CD4-positive, alpha-beta memory T cell (primary cell): ENCODE measurements around the gene PTPN4. TPM values are rescaled to one million over a fixed set of nuclear protein-coding genes. Genes with fewer than 3 reads are reported as not detected.

Experiments
- CTCF ChIA-PET: fragments of 350-600 bp; sonication (Branson Sonifier 250); formaldehyde crosslinking; loops from one replicate; lab custom pipeline; 2021; ENCODE audit warnings: inconsistent platforms; ENCODE audit not compliant: partially characterized antibody; lab: Charles Lee
- POLR2A ChIA-PET: fragments of 350-600 bp; sonication (Branson Sonifier 250); formaldehyde crosslinking; loops from one replicate; lab custom pipeline; 2021; ENCODE audit not compliant: partially characterized antibody; lab: Charles Lee
- DNase-seq, 5 donors: peaks; one replicate each; pipeline versions ENCODE4 v3.0.0 to v3.0.0-alpha.2; 2020 to 2022; ENCODE audit warnings: mixed read lengths in 1 of 5
- H3K27ac ChIP-seq: one replicate; pipeline ENCODE4 v1.7.0; 2013; ENCODE audit warnings: low read depth, low read length
- H3K27me3 ChIP-seq: 2 replicates; pipeline ENCODE4 v1.7.0; 2013; ENCODE audit warnings: mild to moderate bottlenecking, low read length, moderate library complexity; ENCODE audit not compliant: insufficient read depth
- H3K36me3 ChIP-seq: 2 replicates; pipeline ENCODE4 v1.7.0; 2013; ENCODE audit warnings: mild to moderate bottlenecking, low read length, moderate library complexity; ENCODE audit not compliant: insufficient read depth
- H3K4me1 ChIP-seq: 2 replicates; pipeline ENCODE4 v1.7.0; 2013; ENCODE audit warnings: mild to moderate bottlenecking, low read length, moderate library complexity; ENCODE audit not compliant: insufficient read depth
- H3K4me3 ChIP-seq, 2 donors: one replicate each; pipeline ENCODE4 v1.7.0; 2013; ENCODE audit warnings: low read length in 2 of 2, mild to moderate bottlenecking in 1 of 2
- H3K9me3 ChIP-seq, 2 donors: one replicate each; pipeline ENCODE4 v1.7.0; 2013; ENCODE audit warnings: low read length in 2 of 2, control low read depth in 1 of 2; ENCODE audit not compliant: control insufficient read depth in 1 of 2
- H3K27ac Mint-ChIP-seq, 7 donors: one replicate each; pipeline ENCODE4 v1.8.0; 2020 to 2021; ENCODE audit warnings: mixed read lengths in 7 of 7, mild to moderate bottlenecking in 6 of 7, inconsistent platforms in 3 of 7, moderate library complexity in 3 of 7
- H3K27me3 Mint-ChIP-seq, 2 donors: one replicate each; pipeline ENCODE4 v1.8.0; 2020 to 2021; ENCODE audit warnings: mixed read lengths in 2 of 2
- H3K36me3 Mint-ChIP-seq, 2 donors: one replicate each; pipeline ENCODE4 v1.8.0; 2020 to 2021; ENCODE audit warnings: mixed read lengths in 2 of 2, inconsistent platforms in 1 of 2, mild to moderate bottlenecking in 1 of 2
- H3K4me1 Mint-ChIP-seq, 4 donors: one replicate each; pipeline ENCODE4 v1.8.0; 2020 to 2021; ENCODE audit warnings: mixed read lengths in 4 of 4, mild to moderate bottlenecking in 1 of 4
- H3K4me3 Mint-ChIP-seq, 8 donors: one replicate each; pipeline ENCODE4 v1.8.0; 2020 to 2021; ENCODE audit warnings: mixed read lengths in 8 of 8, mild to moderate bottlenecking in 7 of 8, moderate library complexity in 6 of 8, inconsistent platforms in 3 of 8
- H3K9me3 Mint-ChIP-seq, 8 donors: one replicate each; pipeline ENCODE4 v1.8.0; 2020 to 2021; ENCODE audit warnings: mixed read lengths in 8 of 8, mild to moderate bottlenecking in 5 of 8, inconsistent platforms in 3 of 8, moderate library complexity in 1 of 8
- intact Hi-C: fragments of 100-400 bp; cut with micrococcal nuclease; formaldehyde crosslinking; loops from one replicate; pipeline ENCODE4 v1.15.1; 2023
- polyA plus RNA-seq, 2 donors: library from polyadenylated mRNA; unstranded; fragments of 300-500 nt; fragmentation: Illumina TruSeq; gene quantifications; one replicate each; pipeline ENCODE4 v1.2.3, GENCODE V29; 2021
- total RNA-seq, 2 experiments: library from RNA; stranded (reverse); gene quantifications; one replicate each; pipeline ENCODE4 v1.2.3, GENCODE V29; 2021

Gene PTPN4
- total and polyA plus RNA-seq, 4 experiments from 2014 or later, result 83.1 to 137 (median 92.9) TPM

GRCh38 chr2:119932809-119933208 is 173.1 kb downstream of the PTPN4 start:
- no peak overlapping the region for H3K27ac ChIP-seq
- POLR2A ChIA-PET, result no interaction called here
- peaks cover 53% of the 10 kb centered on the region in 2 donors for H3K36me3 Mint-ChIP-seq

GRCh38 chr2:119934319-119934718 is 174.6 kb downstream of the PTPN4 start:
- CTCF ChIA-PET, result interaction anchor here (0.9 to 1.1 kb wide), 2 partner anchors 108 to 241 kb away, joined by 3 to 4 read pairs; no protein-coding TSS in a partner anchor

More at GRCh38 chr2:119932809-119933208, 173.1 kb downstream of the PTPN4 start:
- intact Hi-C loops, result loop anchor here (2.0 to 5.0 kb wide), 2 partner anchors 18 to 176 kb away; partner anchors contain the start of gene PTPN4
- Histone ChIP-seq H3K36me3 (peaks cover 18% of the 10 kb centered on the region), H3K9me3 (no peaks in the 10 kb centered on the region), H3K27me3 (no peaks in the 10 kb centered on the region), H3K4me1 (peaks cover 59% of the 10 kb centered on the region), H3K4me3 (no peak overlapping the region)
- H3K27me3 Mint-ChIP-seq, result no peaks in the 10 kb centered on the region
- DNase-seq, result no peak
- H3K9me3 Mint-ChIP-seq, result peaks cover 0 to 2% (median 0%) of the 10 kb centered on the region in 8 donors
- H3K4me1 Mint-ChIP-seq, result peaks cover 40 to 79% (median 53%) of the 10 kb centered on the region in 4 donors
- H3K27ac Mint-ChIP-seq, result peak overlapping the region in 4 of 7 donors; percentile 2 to 98 (median 39)
- peak overlapping the region; percentile 61 to 90 (median 79) for H3K4me3 Mint-ChIP-seq
- CTCF ChIA-PET, result no interaction called here

GRCh38 chr2:119937680-119938079 is 178.0 kb downstream of the PTPN4 start:
- ChIA-PET CTCF (no interaction called here), POLR2A (no interaction called here)
- Histone ChIP-seq H3K9me3 (no peaks in the 10 kb centered on the region), H3K36me3 (peaks cover 31% of the 10 kb centered on the region), H3K27ac (no peak overlapping the region), H3K27me3 (no peaks in the 10 kb centered on the region), H3K4me3 (no peak overlapping the region), H3K4me1 (peaks cover 55% of the 10 kb centered on the region)
- DNase-seq, result no peak
- peaks cover 56 to 67% of the 10 kb centered on the region in 2 donors for H3K36me3 Mint-ChIP-seq
- H3K27me3 Mint-ChIP-seq, result no peaks in the 10 kb centered on the region
- H3K9me3 Mint-ChIP-seq, result peaks cover 0 to 2% (median 0%) of the 10 kb centered on the region in 8 donors
- peak overlapping the region in 3 of 7 donors; percentile 29 to 42 (median 36) for H3K27ac Mint-ChIP-seq
- peak overlapping the region in 3 of 8 donors; percentile 16 to 20 (median 18) for H3K4me3 Mint-ChIP-seq
- intact Hi-C loops, result no loop called here
- peaks cover 43 to 70% (median 51%) of the 10 kb centered on the region in 4 donors for H3K4me1 Mint-ChIP-seq

More at GRCh38 chr2:119934319-119934718, 174.6 kb downstream of the PTPN4 start:
- no peaks in the 10 kb centered on the region for H3K27me3 ChIP-seq
- intact Hi-C loops, result loop anchor here (5.0 kb wide), 1 partner anchor 177 kb away; the partner anchor contains the start of gene PTPN4
- H3K9me3 ChIP-seq, result no peaks in the 10 kb centered on the region
- POLR2A ChIA-PET, result no interaction called here
- H3K27ac ChIP-seq, result no peak overlapping the region
- DNase-seq, result no peak
- peaks cover 0 to 2% (median 0%) of the 10 kb centered on the region in 8 donors for H3K9me3 Mint-ChIP-seq
- H3K36me3 Mint-ChIP-seq, result peaks cover 54 to 60% of the 10 kb centered on the region in 2 donors
- no peak overlapping the region for H3K4me3 ChIP-seq
- peak overlapping the region in 2 of 7 donors; percentile 38 to 41 for H3K27ac Mint-ChIP-seq
- H3K27me3 Mint-ChIP-seq, result no peaks in the 10 kb centered on the region
- H3K4me1 ChIP-seq, result peaks cover 44% of the 10 kb centered on the region
- H3K36me3 ChIP-seq, result peaks cover 21% of the 10 kb centered on the region
- H3K4me3 Mint-ChIP-seq, result peak overlapping the region in 5 of 8 donors; percentile 46 to 72 (median 58)
- H3K4me1 Mint-ChIP-seq, result peaks cover 34 to 66% (median 41%) of the 10 kb centered on the region in 4 donors

GRCh38 chr2:119939915-119940314 is 180.2 kb downstream of the PTPN4 start:
- no peak overlapping the region for H3K4me3 ChIP-seq
- intact Hi-C loops, result no loop called here

GRCh38 chr2:119940856-119941255 is 181.1 kb downstream of the PTPN4 start:
- no peaks in the 10 kb centered on the region for H3K27me3 ChIP-seq
- no peak for DNase-seq
- H3K9me3 Mint-ChIP-seq, result peaks cover 0 to 2% (median 0%) of the 10 kb centered on the region in 8 donors
- no peaks in the 10 kb centered on the region for H3K27me3 Mint-ChIP-seq
- peaks cover 38% of the 10 kb centered on the region for H3K4me1 ChIP-seq
- H3K36me3 Mint-ChIP-seq, result peaks cover 62 to 73% of the 10 kb centered on the region in 2 donors
- CTCF ChIA-PET, result interaction anchor here (1.2 to 2.9 kb wide), 3 partner anchors 10 to 238 kb away, joined by 3 to 12 read pairs (median 4); no protein-coding TSS in a partner anchor
- H3K27ac ChIP-seq, result no peak overlapping the region
- peak overlapping the region in 3 of 7 donors; percentile 12 to 69 (median 18) for H3K27ac Mint-ChIP-seq
- intact Hi-C loops, result no loop called here
- H3K4me1 Mint-ChIP-seq, result peaks cover 39 to 74% (median 49%) of the 10 kb centered on the region in 4 donors
- H3K4me3 ChIP-seq, result no peak overlapping the region
- H3K9me3 ChIP-seq, result no peaks in the 10 kb centered on the region
- POLR2A ChIA-PET, result interaction anchor here (0.9 to 2.3 kb wide), 4 partner anchors 10 to 23 kb away, joined by 3 to 7 read pairs (median 4); no protein-coding TSS in a partner anchor
- peak overlapping the region in 2 of 8 donors; percentile 20 to 73 for H3K4me3 Mint-ChIP-seq
- peaks cover 19% of the 10 kb centered on the region for H3K36me3 ChIP-seq

More at GRCh38 chr2:119939915-119940314, 180.2 kb downstream of the PTPN4 start:
- Mint-ChIP-seq H3K4me3 (peak overlapping the region in 2 of 8 donors; percentile 33 to 39), H3K9me3 (peaks cover 0 to 2% (median 0%) of the 10 kb centered on the region in 8 donors), H3K27me3 (no peaks in the 10 kb centered on the region), H3K27ac (peak overlapping the region in 2 of 7 donors; percentile 13 to 84), H3K4me1 (peaks cover 43 to 76% (median 54%) of the 10 kb centered on the region in 4 donors), H3K36me3 (peaks cover 60 to 72% of the 10 kb centered on the region in 2 donors)
- DNase-seq, result no peak
- CTCF ChIA-PET, result interaction anchor here (1.2 to 2.9 kb wide), 2 partner anchors 9 to 12 kb away, joined by 3 to 12 read pairs; no protein-coding TSS in a partner anchor
- H3K27me3 ChIP-seq, result no peaks in the 10 kb centered on the region
- H3K4me1 ChIP-seq, result peaks cover 43% of the 10 kb centered on the region
- no peak overlapping the region for H3K27ac ChIP-seq
- POLR2A ChIA-PET, result interaction anchor here (1.5 to 2.3 kb wide), 2 partner anchors 9 to 10 kb away, joined by 4 to 7 read pairs; no protein-coding TSS in a partner anchor
- peaks cover 24% of the 10 kb centered on the region for H3K36me3 ChIP-seq
- H3K9me3 ChIP-seq, result no peaks in the 10 kb centered on the region

- Mint-ChIP-seq H3K27ac (peak overlapping the region; percentile 12 to 67 (median 60)), H3K4me3 (peak overlapping the region in 4 of 8 donors; percentile 19 to 73 (median 34)), H3K27me3 (no peaks in the 10 kb centered on the region), H3K9me3 (peaks cover 0 to 1% (median 0%) of the 10 kb centered on the region in 8 donors), H3K4me1 (peaks cover 38 to 72% (median 47%) of the 10 kb centered on the region in 4 donors), H3K36me3 (peaks cover 57 to 70% of the 10 kb centered on the region in 2 donors)
- Histone ChIP-seq H3K9me3 (no peaks in the 10 kb centered on the region), H3K27ac (no peak overlapping the region), H3K4me3 (no peak overlapping the region), H3K36me3 (peaks cover 19% of the 10 kb centered on the region), H3K27me3 (no peaks in the 10 kb centered on the region), H3K4me1 (peaks cover 38% of the 10 kb centered on the region)
- ChIA-PET POLR2A (interaction anchor here (0.9 to 2.3 kb wide), 3 partner anchors 12 to 22 kb away, joined by 3 to 7 read pairs (median 3); no protein-coding TSS in a partner anchor), CTCF (interaction anchor here (0.9 to 3.6 kb wide), 6 partner anchors 11 to 238 kb away, joined by 3 to 12 read pairs (median 4); no protein-coding TSS in a partner anchor)
- DNase-seq, result no peak
- intact Hi-C loops, result no loop called here
Measured at GRCh38 chr2:119941388-119941787, 181.7 kb downstream of the PTPN4 start.
